Prostate gland (tissue), 2 donors: ENCODE data around the gene SRGAP2B.
"Not testable (repeated sequence)": the region's sequence is repeated elsewhere in the genome, so short reads cannot be mapped to it uniquely, and the experiment has no call there.

ENCODE experiments used
- CTCF ChIP-seq, 4 experiments: fragments of 200-600 bp in 2 of 4; fragments of 450-650 bp in 2 of 4; sonication (generic) in 2 of 4; IDR thresholded peaks; 1 replicate in 3 of 4; 2 replicates in 1 of 4; pipeline ENCODE4 v1.5.1; 2016 to 2019; ENCODE audit warnings: antibody characterized with exemption in 4 of 4, mild to moderate bottlenecking in 2 of 4, moderate library complexity in 2 of 4
- POLR2A ChIP-seq: fragments of 450-650 bp; IDR thresholded peaks from one replicate; pipeline ENCODE4 v1.6.1; 2016; ENCODE audit warnings: antibody characterized with exemption, mild to moderate bottlenecking
- POLR2AphosphoS5 ChIP-seq: sonication (generic); formaldehyde crosslinking; IDR thresholded peaks from one replicate; pipeline ENCODE4 v1.6.1; 2017; ENCODE audit warnings: antibody characterized with exemption

GRCh38 chr1:144932153-144932552 lies 163.0 kb downstream of the SRGAP2B start:
- not testable (repeated sequence) for TF ChIP-seq CTCF (IDR thresholded peaks at IDR 0.05); POLR2A; POLR2AphosphoS5
